WTC11 (cell line): ENCODE measurements around the gene ITM2C.

ENCODE experiments used
- AFF4 ChIP-seq: sonication (generic); formaldehyde crosslinking; IDR thresholded peaks from 2 replicates; pipeline ENCODE4 v1.8.1; 2023; ENCODE audit warnings: mild to moderate bottlenecking, missing genetic modification reagents, borderline replicate concordance
- ATF2 ChIP-seq: sonication (generic); formaldehyde crosslinking; IDR thresholded peaks from 2 replicates; pipeline ENCODE4 v1.8.1; 2022; ENCODE audit warnings: low read depth, missing genetic modification reagents, borderline replicate concordance
- CREB1 ChIP-seq: sonication (generic); formaldehyde crosslinking; IDR thresholded peaks from 2 replicates; pipeline ENCODE4 v1.8.0; 2023; ENCODE audit warnings: mild to moderate bottlenecking, missing genetic modification reagents
- CTCF ChIP-seq: fragments of 200-600 bp; IDR thresholded peaks from 2 replicates; pipeline ENCODE4 v1.8.0; 2022; ENCODE audit warnings: antibody characterized with exemption
- ESRRA ChIP-seq: sonication (generic); formaldehyde crosslinking; IDR thresholded peaks from 2 replicates; pipeline ENCODE4 v1.8.1; 2022; ENCODE audit warnings: mild to moderate bottlenecking, missing genetic modification reagents, borderline replicate concordance
- FOXJ3 ChIP-seq: sonication (generic); formaldehyde crosslinking; IDR thresholded peaks from 2 replicates; pipeline ENCODE4 v1.9.0; 2021; ENCODE audit warnings: missing genetic modification reagents, mild to moderate bottlenecking, borderline replicate concordance
- HMGXB4 ChIP-seq: sonication (generic); formaldehyde crosslinking; IDR thresholded peaks from 2 replicates; pipeline ENCODE4 v1.8.1; 2023; ENCODE audit warnings: mild to moderate bottlenecking, moderate library complexity, missing genetic modification reagents
- JAZF1 ChIP-seq: fragments of 250-450 bp; sonication (Bioruptor Pico); IDR thresholded peaks from 2 replicates; pipeline ENCODE4 v1.9.0; 2021; ENCODE audit warnings: moderate library complexity, mild to moderate bottlenecking, inconsistent platforms
- STAT6 ChIP-seq: sonication (generic); formaldehyde crosslinking; conservative IDR thresholded peaks from 2 replicates; pipeline ENCODE4 v1.8.1; 2023; ENCODE audit warnings: mild to moderate bottlenecking, low read depth, missing genetic modification reagents, moderate library complexity
- ZNF138 ChIP-seq: sonication (generic); formaldehyde crosslinking; conservative IDR thresholded peaks from 2 replicates; pipeline ENCODE4 v1.8.1; 2022; ENCODE audit warnings: mild to moderate bottlenecking, moderate library complexity, missing genetic modification reagents
- ZNF281 ChIP-seq: sonication (generic); formaldehyde crosslinking; IDR thresholded peaks from 2 replicates; pipeline ENCODE4 v1.8.0; 2023; ENCODE audit warnings: mild to moderate bottlenecking, missing genetic modification reagents

- TF ChIP-seq ESRRA (CRISPR knock-in tag), result no peak
- TF ChIP-seq HMGXB4 (CRISPR knock-in tag), result no peak
- TF ChIP-seq JAZF1 (CRISPR knock-in tag), result no peak
- TF ChIP-seq ZNF138 (CRISPR knock-in tag), result no peak
- no peak for TF ChIP-seq FOXJ3 (CRISPR knock-in tag)
- no peak for TF ChIP-seq CTCF
- no peak for TF ChIP-seq CREB1 (CRISPR knock-in tag)
- no peak for TF ChIP-seq AFF4
- TF ChIP-seq ZNF281 (CRISPR knock-in tag), result no peak
- TF ChIP-seq ATF2 (CRISPR knock-in tag), result no peak
- TF ChIP-seq STAT6 (CRISPR knock-in tag), result no peak
These were observed 45.9 kb downstream of the ITM2C start for GRCh38 chr2:230910546-230911177.
